ENCODE results near the gene RABGAP1L.
A peak's percentile ranks its signal among the peaks of the same experiment; 100 is the strongest.

The RABGAP1L gene

DNA sequence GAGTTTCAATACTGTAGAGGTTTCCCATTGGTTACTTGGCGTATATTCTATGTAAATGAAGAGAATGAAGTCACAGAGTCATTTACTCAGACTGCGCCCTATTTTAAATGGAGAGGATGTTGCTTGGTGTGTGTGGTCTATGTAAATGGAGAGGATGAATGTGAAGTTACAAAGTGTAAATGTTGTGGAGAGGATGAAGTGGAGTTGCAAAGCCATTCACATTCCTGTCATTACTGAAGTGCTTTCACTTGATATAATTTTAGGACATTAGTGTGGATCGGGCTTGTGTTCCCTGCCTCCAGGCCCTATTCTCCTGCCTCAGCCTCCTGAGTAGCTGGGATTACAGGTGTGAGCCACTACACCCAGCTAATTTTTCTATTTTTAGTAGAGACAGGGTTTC, 741.0 kb downstream of the RABGAP1L start:
- Histone ChIP-seq H3K4ac (ENCODE audit: low read depth, low read length) (no peak overlapping the region), H3K4me3 (ENCODE audit: low read depth, low read length) (no peak overlapping the region)
- no CpG with 5 or more reads among the region's 3 CpGs for WGBS (ENCODE audit: extremely low coverage, insufficient coverage, insufficient read length)

DNA sequence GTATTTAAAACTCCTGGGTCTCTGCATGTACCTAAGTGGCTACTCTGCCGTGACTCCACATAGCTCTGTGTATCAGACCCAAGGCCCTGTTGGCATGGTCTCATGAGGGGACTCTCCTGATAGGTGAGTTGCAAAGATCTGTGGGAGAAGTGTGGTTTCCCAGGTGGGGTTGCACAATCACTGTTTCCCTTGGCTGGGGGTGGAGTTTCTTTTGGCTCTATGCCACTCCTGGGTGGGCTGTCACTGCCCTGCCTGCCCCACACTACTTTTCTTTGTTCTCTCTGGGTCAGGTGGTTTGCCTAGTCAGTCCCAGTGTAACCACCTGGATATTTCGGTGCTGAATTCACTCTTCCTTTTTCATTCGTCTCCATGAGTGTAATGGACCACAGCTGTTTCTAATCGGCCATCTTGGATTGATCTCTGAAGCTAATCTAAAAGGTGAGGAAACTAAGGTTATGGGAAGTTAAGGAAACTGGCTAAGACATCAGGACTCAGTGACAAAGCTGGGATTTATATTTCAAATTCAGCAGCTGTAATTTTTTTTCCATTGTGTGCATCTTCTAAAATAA, 743.3 kb downstream of the RABGAP1L start:
- DNase-seq, result no peak
- peaks cover 0 to 2% of the 10 kb centered on the region in 2 experiments for H3K4me1 ChIP-seq (ENCODE audit: control insufficient read depth in 1 of 2, insufficient read depth in 2 of 2, low read length in 2 of 2)
- no peak overlapping the region for H2BK120ac ChIP-seq (ENCODE audit: insufficient read depth, low read length, poor library complexity)
- H2BK5ac ChIP-seq (ENCODE audit: low read depth, low read length, poor library complexity), result no peak overlapping the region
- no peaks in the 10 kb centered on the region for H3K79me1 ChIP-seq (ENCODE audit: low read length)
- no CpG with 5 or more reads among the region's 4 CpGs for WGBS (ENCODE audit: extremely low coverage, insufficient coverage, insufficient read length)
- H3K18ac ChIP-seq (ENCODE audit: low read length), result no peak overlapping the region
- no peak overlapping the region for H2AFZ ChIP-seq (ENCODE audit: insufficient read depth, low read length, poor library complexity)
- H4K91ac ChIP-seq (ENCODE audit: low read depth, low read length), result no peak overlapping the region
- no peak overlapping the region for H4K8ac ChIP-seq (ENCODE audit: low read depth, low read length)
- no peaks in the 10 kb centered on the region for H3K79me2 ChIP-seq (ENCODE audit: control insufficient read depth, insufficient read depth, low read length, poor library complexity)
- H3K4me3 ChIP-seq (ENCODE audit: low read depth, low read length), result no peak overlapping the region
- no peak overlapping the region for H2AK5ac ChIP-seq (ENCODE audit: low read length)
- no peak overlapping the region for H3K14ac ChIP-seq (ENCODE audit: low read length)
- H3K9ac ChIP-seq (ENCODE audit: low read length), result no peak overlapping the region
- no peaks in the 10 kb centered on the region for H3K36me3 ChIP-seq (ENCODE audit: control insufficient read depth in 1 of 2, insufficient read depth in 2 of 2, low read length in 2 of 2)
- no peak overlapping the region for H2BK12ac ChIP-seq (ENCODE audit: low read length)
- no peak overlapping the region for H3K23ac ChIP-seq (ENCODE audit: low read length)
- no peak overlapping the region for H3K4ac ChIP-seq (ENCODE audit: low read depth, low read length)
- no peaks in the 10 kb centered on the region for H3K27me3 ChIP-seq (ENCODE audit: insufficient read depth, low read length)
- no peak overlapping the region for H4K12ac ChIP-seq (ENCODE audit: low read depth, low read length)
- no peaks in the 10 kb centered on the region for H3K9me3 ChIP-seq (ENCODE audit: insufficient read depth, low read depth, low read length)
- no peak overlapping the region for H3K27ac ChIP-seq (ENCODE audit: low read depth, low read length)
- H3K4me2 ChIP-seq (ENCODE audit: low read length), result no peak overlapping the region

More for the DNA sequence above, 741.0 kb downstream of the RABGAP1L start:
- no peak overlapping the region for H2BK120ac ChIP-seq (ENCODE audit: insufficient read depth, low read length, poor library complexity)
- no peak overlapping the region for H2BK12ac ChIP-seq (ENCODE audit: low read length)
- no peak overlapping the region for H4K91ac ChIP-seq (ENCODE audit: low read depth, low read length)
- no peaks in the 10 kb centered on the region for H3K79me1 ChIP-seq (ENCODE audit: low read length)
- H3K23ac ChIP-seq (ENCODE audit: low read length), result no peak overlapping the region
- no peaks in the 10 kb centered on the region for H3K27me3 ChIP-seq (ENCODE audit: insufficient read depth, low read length)
- no peak overlapping the region for H2AK5ac ChIP-seq (ENCODE audit: low read length)
- no peaks in the 10 kb centered on the region for H3K79me2 ChIP-seq (ENCODE audit: control insufficient read depth, insufficient read depth, low read length, poor library complexity)
- no peak overlapping the region for H3K27ac ChIP-seq (ENCODE audit: low read depth, low read length)
- H3K14ac ChIP-seq (ENCODE audit: low read length), result no peak overlapping the region
- H3K4me2 ChIP-seq (ENCODE audit: low read length), result no peak overlapping the region
- H3K9ac ChIP-seq (ENCODE audit: low read length), result no peak overlapping the region
- no peaks in the 10 kb centered on the region for H3K9me3 ChIP-seq (ENCODE audit: insufficient read depth, low read depth, low read length)
- H3K36me3 ChIP-seq (ENCODE audit: control insufficient read depth in 1 of 2, insufficient read depth in 2 of 2, low read length in 2 of 2), result no peaks in the 10 kb centered on the region
- peaks cover 0 to 2% of the 10 kb centered on the region in 2 experiments for H3K4me1 ChIP-seq (ENCODE audit: control insufficient read depth in 1 of 2, insufficient read depth in 2 of 2, low read length in 2 of 2)
- H2BK5ac ChIP-seq (ENCODE audit: low read depth, low read length, poor library complexity), result no peak overlapping the region
- DNase-seq, result no peak
- H4K8ac ChIP-seq (ENCODE audit: low read depth, low read length), result no peak overlapping the region
- no peak overlapping the region for H3K18ac ChIP-seq (ENCODE audit: low read length)
- H2AFZ ChIP-seq (ENCODE audit: insufficient read depth, low read length, poor library complexity), result no peak overlapping the region
- no peak overlapping the region for H4K12ac ChIP-seq (ENCODE audit: low read depth, low read length)

DNA sequence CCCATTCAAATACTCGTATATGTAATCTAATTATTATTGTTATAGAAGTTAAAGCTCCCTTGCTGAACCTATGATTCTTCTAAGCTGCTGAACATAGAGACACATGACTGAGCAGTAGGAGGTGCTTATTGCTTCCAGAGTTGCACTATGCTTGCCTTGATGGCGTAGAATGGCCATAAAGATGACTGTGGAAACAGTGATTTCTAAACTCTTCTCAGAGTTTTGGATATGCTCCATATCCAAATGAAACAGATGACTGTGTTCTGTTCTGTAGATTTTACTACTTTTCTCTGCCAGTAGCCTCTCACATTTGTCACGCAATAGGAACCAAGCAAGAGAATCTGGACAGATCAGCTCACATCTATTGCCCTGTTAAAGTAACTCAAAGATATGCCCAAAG, 752.3 kb downstream of the RABGAP1L start:
- Histone ChIP-seq H3K23ac (ENCODE audit: low read length) (no peak overlapping the region), H2BK12ac (ENCODE audit: low read length) (no peak overlapping the region), H2BK120ac (ENCODE audit: insufficient read depth, low read length, poor library complexity) (no peak overlapping the region), H3K27ac (ENCODE audit: low read depth, low read length) (no peak overlapping the region), H4K91ac (ENCODE audit: low read depth, low read length) (no peak overlapping the region), H2BK5ac (ENCODE audit: low read depth, low read length, poor library complexity) (no peak overlapping the region), H3K14ac (ENCODE audit: low read length) (no peak overlapping the region), H3K36me3 (ENCODE audit: control insufficient read depth in 1 of 2, insufficient read depth in 2 of 2, low read length in 2 of 2) (no peaks in the 10 kb centered on the region), H3K27me3 (ENCODE audit: insufficient read depth, low read length) (no peaks in the 10 kb centered on the region), H4K12ac (ENCODE audit: low read depth, low read length) (no peak overlapping the region), H2AFZ (ENCODE audit: insufficient read depth, low read length, poor library complexity) (no peak overlapping the region), H3K4me1 (ENCODE audit: control insufficient read depth in 1 of 2, insufficient read depth in 2 of 2, low read length in 2 of 2) (peaks cover 0 to 2% of the 10 kb centered on the region in 2 experiments), H3K18ac (ENCODE audit: low read length) (no peak overlapping the region), H3K79me2 (ENCODE audit: control insufficient read depth, insufficient read depth, low read length, poor library complexity) (no peaks in the 10 kb centered on the region), H3K9ac (ENCODE audit: low read length) (no peak overlapping the region), H4K8ac (ENCODE audit: low read depth, low read length) (no peak overlapping the region), H3K4me3 (ENCODE audit: low read depth, low read length) (no peak overlapping the region), H3K4ac (ENCODE audit: low read depth, low read length) (no peak overlapping the region), H3K4me2 (ENCODE audit: low read length) (no peak overlapping the region), H3K9me3 (ENCODE audit: insufficient read depth, low read depth, low read length) (no peaks in the 10 kb centered on the region), H2AK5ac (ENCODE audit: low read length) (no peak overlapping the region), H3K79me1 (ENCODE audit: low read length) (no peaks in the 10 kb centered on the region)
- no peak for DNase-seq
- WGBS (ENCODE audit: extremely low coverage, insufficient coverage, insufficient read length), result no CpG with 5 or more reads among the region's 3 CpGs

DNA sequence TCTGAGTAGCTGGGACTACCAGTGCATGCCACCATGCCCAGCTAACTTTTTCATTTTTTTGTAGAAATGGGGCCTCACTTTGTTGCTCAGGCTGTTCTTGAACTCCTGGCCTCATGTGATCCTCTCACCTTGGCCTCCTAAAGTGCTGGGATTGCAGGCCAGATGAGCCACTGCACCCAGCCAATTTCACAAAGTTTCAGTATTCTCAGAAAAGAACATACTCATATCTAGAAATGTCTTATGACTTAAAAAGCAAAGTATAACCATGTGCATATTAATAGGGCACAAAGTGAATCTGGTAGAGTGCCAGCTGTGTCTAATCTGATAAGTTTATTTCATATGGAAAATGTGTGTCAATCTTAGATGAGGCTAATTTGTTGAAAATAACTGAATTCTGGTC, 752.9 kb downstream of the RABGAP1L start:
- peak overlapping the region; percentile 31 for H2BK12ac ChIP-seq (ENCODE audit: low read length)
- H3K9ac ChIP-seq (ENCODE audit: low read length), result no peak overlapping the region
- no peaks in the 10 kb centered on the region for H3K79me2 ChIP-seq (ENCODE audit: control insufficient read depth, insufficient read depth, low read length, poor library complexity)
- H3K23ac ChIP-seq (ENCODE audit: low read length), result no peak overlapping the region
- no peak overlapping the region for H3K18ac ChIP-seq (ENCODE audit: low read length)
- no peak overlapping the region for H3K4me2 ChIP-seq (ENCODE audit: low read length)
- H3K27me3 ChIP-seq (ENCODE audit: insufficient read depth, low read length), result no peaks in the 10 kb centered on the region
- H3K27ac ChIP-seq (ENCODE audit: low read depth, low read length), result no peak overlapping the region
- no peak overlapping the region for H3K4ac ChIP-seq (ENCODE audit: low read depth, low read length)
- no peak overlapping the region for H2AK5ac ChIP-seq (ENCODE audit: low read length)
- H2AFZ ChIP-seq (ENCODE audit: insufficient read depth, low read length, poor library complexity), result no peak overlapping the region
- H2BK120ac ChIP-seq (ENCODE audit: insufficient read depth, low read length, poor library complexity), result no peak overlapping the region
- H3K4me3 ChIP-seq (ENCODE audit: low read depth, low read length), result no peak overlapping the region
- H3K14ac ChIP-seq (ENCODE audit: low read length), result no peak overlapping the region
- no peaks in the 10 kb centered on the region for H3K79me1 ChIP-seq (ENCODE audit: low read length)
- no peak overlapping the region for H2BK5ac ChIP-seq (ENCODE audit: low read depth, low read length, poor library complexity)
- H3K36me3 ChIP-seq (ENCODE audit: control insufficient read depth in 1 of 2, insufficient read depth in 2 of 2, low read length in 2 of 2), result no peaks in the 10 kb centered on the region
- H4K12ac ChIP-seq (ENCODE audit: low read depth, low read length), result no peak overlapping the region
- no peak overlapping the region for H4K91ac ChIP-seq (ENCODE audit: low read depth, low read length)
- no peak for DNase-seq
- no peak overlapping the region for H4K8ac ChIP-seq (ENCODE audit: low read depth, low read length)
- no peaks in the 10 kb centered on the region for H3K9me3 ChIP-seq (ENCODE audit: insufficient read depth, low read depth, low read length)
- H3K4me1 ChIP-seq (ENCODE audit: control insufficient read depth in 1 of 2, insufficient read depth in 2 of 2, low read length in 2 of 2), result peaks cover 0 to 2% of the 10 kb centered on the region in 2 experiments

Data from trophoblast cell (in vitro differentiated cells and primary cell).